ENCODE results near the gene MARVELD2.
"Not testable (repeated sequence)": the region's sequence is repeated elsewhere in the genome, so short reads cannot be mapped to it uniquely, and the experiment has no call there.

Gene MARVELD2

DNA sequence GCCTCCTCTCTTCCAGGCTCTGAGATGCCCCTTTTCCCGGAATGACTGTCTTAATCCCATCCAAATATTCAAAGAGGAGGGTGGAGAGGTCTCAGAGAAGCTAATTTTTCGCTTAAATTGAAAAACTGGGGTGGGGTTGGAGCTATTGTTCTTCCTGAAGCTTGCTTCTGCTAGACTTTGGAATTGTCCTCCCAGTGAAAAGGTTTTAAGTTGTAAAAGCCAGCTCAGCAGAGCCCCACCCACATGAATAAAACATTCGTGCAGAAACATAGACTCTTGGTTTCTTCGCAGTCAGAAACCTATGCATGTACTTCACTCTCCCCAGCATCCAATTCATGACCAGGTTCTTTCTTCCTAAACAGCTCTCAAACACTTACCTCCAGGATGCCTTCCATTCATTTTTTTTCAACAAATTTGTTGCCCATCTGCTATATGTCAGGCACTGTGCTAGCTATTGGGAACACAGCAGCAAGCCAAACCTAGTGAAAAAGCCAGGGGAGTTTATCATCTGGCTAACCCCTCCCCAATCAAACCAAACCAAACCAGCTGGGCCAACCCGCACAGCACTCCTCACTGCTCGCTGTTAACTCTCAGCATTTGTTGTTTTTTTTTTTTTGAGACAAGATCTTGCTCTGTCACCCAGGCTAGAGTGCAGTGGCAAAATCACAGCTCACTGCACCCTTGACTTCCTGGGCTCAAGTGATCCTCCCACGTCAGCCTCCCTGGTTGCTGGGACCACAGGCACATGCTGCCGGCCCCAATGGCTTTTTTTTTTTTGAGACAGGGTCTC lies 39.7 kb downstream of the MARVELD2 start:
- Histone ChIP-seq H3K4me3 (ENCODE audit: low read depth in 1 of 2, low read length in 1 of 2) (no peak overlapping the region), H3K27ac (no peak overlapping the region), H3K36me3 (no peaks in the 10 kb centered on the region), H3K9me3 (no peaks in the 10 kb centered on the region), H3K4me1 (ENCODE audit: control insufficient read depth in 1 of 2, insufficient read depth in 1 of 2, low read depth in 1 of 2, low read length in 1 of 2) (no peaks in the 10 kb centered on the region), H3K27me3 (no peaks in the 10 kb centered on the region)
- TF ChIP-seq, protein P1, sequence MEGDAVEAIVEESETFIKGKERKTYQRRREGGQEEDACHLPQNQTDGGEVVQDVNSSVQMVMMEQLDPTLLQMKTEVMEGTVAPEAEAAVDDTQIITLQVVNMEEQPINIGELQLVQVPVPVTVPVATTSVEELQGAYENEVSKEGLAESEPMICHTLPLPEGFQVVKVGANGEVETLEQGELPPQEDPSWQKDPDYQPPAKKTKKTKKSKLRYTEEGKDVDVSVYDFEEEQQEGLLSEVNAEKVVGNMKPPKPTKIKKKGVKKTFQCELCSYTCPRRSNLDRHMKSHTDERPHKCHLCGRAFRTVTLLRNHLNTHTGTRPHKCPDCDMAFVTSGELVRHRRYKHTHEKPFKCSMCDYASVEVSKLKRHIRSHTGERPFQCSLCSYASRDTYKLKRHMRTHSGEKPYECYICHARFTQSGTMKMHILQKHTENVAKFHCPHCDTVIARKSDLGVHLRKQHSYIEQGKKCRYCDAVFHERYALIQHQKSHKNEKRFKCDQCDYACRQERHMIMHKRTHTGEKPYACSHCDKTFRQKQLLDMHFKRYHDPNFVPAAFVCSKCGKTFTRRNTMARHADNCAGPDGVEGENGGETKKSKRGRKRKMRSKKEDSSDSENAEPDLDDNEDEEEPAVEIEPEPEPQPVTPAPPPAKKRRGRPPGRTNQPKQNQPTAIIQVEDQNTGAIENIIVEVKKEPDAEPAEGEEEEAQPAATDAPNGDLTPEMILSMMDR (IDR thresholded peaks at IDR 0.05) = no peak

DNA sequence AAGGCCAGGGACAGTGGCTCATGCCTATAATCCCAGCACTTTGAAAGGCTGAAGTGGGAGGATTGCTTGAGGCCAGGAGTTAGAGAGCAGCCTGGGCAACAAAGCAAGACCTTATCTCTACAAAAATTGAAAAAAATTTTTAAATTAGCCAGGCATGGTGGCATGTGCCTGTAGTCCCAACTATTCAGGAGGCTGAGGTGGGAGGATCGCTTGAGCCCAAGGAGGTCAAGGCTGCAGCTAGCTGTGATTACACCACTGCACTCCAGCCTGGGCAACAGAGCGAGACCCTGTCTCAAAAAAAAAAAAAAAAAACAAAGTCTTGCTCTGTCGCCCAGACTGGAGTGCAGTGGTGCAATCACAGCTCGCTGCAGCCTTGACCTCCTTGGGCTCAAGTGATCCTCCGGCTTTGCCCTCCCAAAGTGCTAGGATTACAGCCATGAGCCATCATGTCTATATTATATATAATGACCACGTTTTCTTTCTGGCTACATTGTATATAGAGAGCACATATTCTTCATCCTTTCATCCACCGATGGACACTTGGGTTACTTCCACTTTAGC lies 40.6 kb downstream of the MARVELD2 start:
- not testable (repeated sequence) for H3K36me3 ChIP-seq; H3K4me3 ChIP-seq (ENCODE audit: low read depth in 1 of 2, low read length in 1 of 2); H3K27me3 ChIP-seq; H3K27ac ChIP-seq; H3K4me1 ChIP-seq (ENCODE audit: control insufficient read depth in 1 of 2, insufficient read depth in 1 of 2, low read depth in 1 of 2, low read length in 1 of 2); H3K9me3 ChIP-seq

GRCh38 chr5:69462170-69462569 lies 47.3 kb downstream of the MARVELD2 start:
- Histone ChIP-seq H3K4me1 (ENCODE audit: control insufficient read depth in 1 of 2, insufficient read depth in 1 of 2, low read depth in 1 of 2, low read length in 1 of 2) (no peaks in the 10 kb centered on the region), H3K36me3 (no peaks in the 10 kb centered on the region), H3K27me3 (no peaks in the 10 kb centered on the region), H3K9me3 (no peaks in the 10 kb centered on the region), H3K4me3 (ENCODE audit: low read depth in 1 of 2, low read length in 1 of 2) (no peak overlapping the region), H3K27ac (no peak overlapping the region)
- TF ChIP-seq, protein P1 (IDR thresholded peaks at IDR 0.05) = no peak

GRCh38 chr5:69466375-69466774 lies 51.5 kb downstream of the MARVELD2 start:
- not testable (repeated sequence) for H3K27ac ChIP-seq; H3K9me3 ChIP-seq; H3K4me3 ChIP-seq (ENCODE audit: low read depth in 1 of 2, low read length in 1 of 2); H3K36me3 ChIP-seq; H3K27me3 ChIP-seq; H3K4me1 ChIP-seq (ENCODE audit: control insufficient read depth in 1 of 2, insufficient read depth in 1 of 2, low read depth in 1 of 2, low read length in 1 of 2)

- TF ChIP-seq, protein P1 (IDR thresholded peaks at IDR 0.05) = no peak
- no peak overlapping the region for H3K4me3 ChIP-seq (ENCODE audit: low read depth in 1 of 2, low read length in 1 of 2)
- H3K9me3 ChIP-seq = no peaks in the 10 kb centered on the region
- no peaks in the 10 kb centered on the region for H3K4me1 ChIP-seq (ENCODE audit: control insufficient read depth in 1 of 2, insufficient read depth in 1 of 2, low read depth in 1 of 2, low read length in 1 of 2)
- no peaks in the 10 kb centered on the region for H3K36me3 ChIP-seq
- no peaks in the 10 kb centered on the region for H3K27me3 ChIP-seq
- no peak overlapping the region for H3K27ac ChIP-seq
Observed at GRCh38 chr5:69467442-69468225, 52.7 kb downstream of the MARVELD2 start.

- Histone ChIP-seq H3K4me1 (ENCODE audit: control insufficient read depth in 1 of 2, insufficient read depth in 1 of 2, low read depth in 1 of 2, low read length in 1 of 2) (no peaks in the 10 kb centered on the region), H3K9me3 (no peaks in the 10 kb centered on the region), H3K27me3 (no peaks in the 10 kb centered on the region), H3K36me3 (no peaks in the 10 kb centered on the region), H3K4me3 (ENCODE audit: low read depth in 1 of 2, low read length in 1 of 2) (no peak overlapping the region), H3K27ac (no peak overlapping the region)
- TF ChIP-seq, protein P1 (IDR thresholded peaks at IDR 0.05) = no peak
Observed at GRCh38 chr5:69468631-69469030, 53.7 kb downstream of the MARVELD2 start.

- H3K4me1 ChIP-seq (ENCODE audit: control insufficient read depth in 1 of 2, insufficient read depth in 1 of 2, low read depth in 1 of 2, low read length in 1 of 2); H3K9me3 ChIP-seq; H3K27ac ChIP-seq; H3K27me3 ChIP-seq; H3K4me3 ChIP-seq (ENCODE audit: low read depth in 1 of 2, low read length in 1 of 2); H3K36me3 ChIP-seq: not testable (repeated sequence)
Observed at GRCh38 chr5:69471516-69471915, 56.6 kb downstream of the MARVELD2 start.

DNA sequence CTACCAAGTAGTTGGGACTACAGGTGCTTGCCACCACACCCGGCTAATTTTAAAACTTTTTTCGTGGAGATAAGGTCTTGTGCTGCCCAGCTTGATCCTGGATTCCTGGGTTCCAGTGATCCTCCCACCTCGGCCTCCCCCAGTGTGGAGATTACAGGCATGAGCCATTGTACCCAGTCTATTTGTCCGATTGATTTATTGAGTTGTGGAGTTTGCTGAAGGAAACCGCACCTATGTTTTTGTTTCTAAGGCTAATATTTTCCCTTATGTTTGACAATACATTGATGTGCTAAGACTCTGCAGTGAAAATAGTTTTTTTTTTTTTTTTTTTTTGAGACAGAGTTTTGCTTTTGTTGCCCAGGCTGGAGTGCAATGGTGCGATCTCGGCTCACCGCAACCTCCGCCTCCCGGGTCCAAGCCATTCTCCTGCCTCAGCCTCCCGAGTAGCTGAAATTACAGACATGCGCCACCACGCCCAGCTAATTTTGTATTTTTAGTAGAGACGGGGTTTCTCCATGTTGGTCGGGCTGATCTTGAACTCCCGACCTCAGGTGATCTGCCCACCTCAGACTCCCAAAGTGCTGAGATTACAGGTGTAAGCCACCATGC lies 57.7 kb downstream of the MARVELD2 start:
- H3K27ac ChIP-seq; H3K27me3 ChIP-seq; H3K36me3 ChIP-seq; H3K4me1 ChIP-seq (ENCODE audit: control insufficient read depth in 1 of 2, insufficient read depth in 1 of 2, low read depth in 1 of 2, low read length in 1 of 2); H3K9me3 ChIP-seq; H3K4me3 ChIP-seq (ENCODE audit: low read depth in 1 of 2, low read length in 1 of 2): not testable (repeated sequence)
